Adipocyte (in vitro differentiated cells): ENCODE measurements around the gene UBN1.

Source experiments
- DNase-seq: peaks from one replicate; pipeline ENCODE4 v3.0.0-alpha.2; 2015; ENCODE audit warnings: low read depth
- H3K27me3 ChIP-seq: replicated peaks from 2 replicates; pipeline ENCODE4 v1.7.0; 2013; ENCODE audit warnings: mild to moderate bottlenecking, low read length, moderate library complexity; ENCODE audit not compliant: control insufficient read depth, insufficient read depth
- H3K36me3 ChIP-seq: 2 replicates; pipeline ENCODE4 v1.7.0; 2013; ENCODE audit warnings: low read length, mild to moderate bottlenecking, moderate library complexity; ENCODE audit not compliant: control insufficient read depth, insufficient read depth, severe bottlenecking
- H3K4me1 ChIP-seq: 2 replicates; pipeline ENCODE4 v1.7.0; 2013; ENCODE audit warnings: mild to moderate bottlenecking, low read length, moderate library complexity; ENCODE audit not compliant: control insufficient read depth, insufficient read depth
- H3K4me3 ChIP-seq: 2 replicates; pipeline ENCODE4 v1.7.0; 2013; ENCODE audit warnings: mild to moderate bottlenecking, low read length, moderate library complexity
- H3K9ac ChIP-seq: 2 replicates; pipeline ENCODE4 v1.7.0; 2013; ENCODE audit warnings: mild to moderate bottlenecking, low read length, moderate library complexity
- H3K9me3 ChIP-seq: 2 replicates; pipeline ENCODE4 v1.7.0; 2013; ENCODE audit warnings: mild to moderate bottlenecking, low read length, moderate library complexity; ENCODE audit not compliant: control insufficient read depth

The UBN1 gene

GRCh38 chr16:4846901-4847773 is at the start of gene UBN1, which contains the start of gene GLYR1:
TSS of gene UBN1 (plus strand) at chr16:4847481. CDS start at chr16:4852918, 5,437 bp downstream.
TSS of gene GLYR1 (minus strand) at chr16:4847288. CDS start at chr16:4847265, 23 bp downstream.
- peak; percentile 100 for DNase-seq
- Histone ChIP-seq H3K4me1 (peaks cover 45% of the 10 kb centered on the region), H3K36me3 (peaks cover 28% of the 10 kb centered on the region), H3K27me3 (no peaks in the 10 kb centered on the region), H3K9me3 (no peaks in the 10 kb centered on the region), H3K4me3 (peak within 1 kb of the TSS; percentile 88), H3K9ac (peak within 1 kb of the TSS; percentile 96)

- Histone ChIP-seq H3K4me1 (peaks cover 6% of the 10 kb centered on the region), H3K4me3 (no peak overlapping the region), H3K36me3 (no peaks in the 10 kb centered on the region), H3K27me3 (no peaks in the 10 kb centered on the region), H3K9me3 (no peaks in the 10 kb centered on the region), H3K9ac (no peak overlapping the region)
- DNase-seq = no peak
Observed at GRCh38 chr16:4797805-4798252, 49.5 kb upstream of the UBN1 start.

- DNase-seq = no peak
- peaks cover 10% of the 10 kb centered on the region for H3K4me1 ChIP-seq
Observed at GRCh38 chr16:4798456-4798855, 48.8 kb upstream of the UBN1 start.

GRCh38 chr16:4799171-4799855 is 48.0 kb upstream of the UBN1 start:
- no peak for DNase-seq
- Histone ChIP-seq H3K27me3 (no peaks in the 10 kb centered on the region), H3K4me1 (peaks cover 16% of the 10 kb centered on the region), H3K4me3 (no peak overlapping the region), H3K9me3 (no peaks in the 10 kb centered on the region), H3K36me3 (peaks cover 2% of the 10 kb centered on the region), H3K9ac (no peak overlapping the region)

More at GRCh38 chr16:4798456-4798855, 48.8 kb upstream of the UBN1 start:
- Histone ChIP-seq H3K9ac (no peak overlapping the region), H3K36me3 (no peaks in the 10 kb centered on the region), H3K9me3 (no peaks in the 10 kb centered on the region), H3K4me3 (no peak overlapping the region), H3K27me3 (no peaks in the 10 kb centered on the region)

- Histone ChIP-seq H3K9me3 (no peaks in the 10 kb centered on the region), H3K9ac (no peak overlapping the region), H3K4me3 (no peak overlapping the region), H3K36me3 (peaks cover 13% of the 10 kb centered on the region), H3K4me1 (peaks cover 16% of the 10 kb centered on the region), H3K27me3 (no peaks in the 10 kb centered on the region)
- no peak for DNase-seq
Observed at GRCh38 chr16:4800290-4801041, 46.8 kb upstream of the UBN1 start.

- peak overlapping the region; percentile 86 for H3K9ac ChIP-seq
- DNase-seq = no peak
Observed at GRCh38 chr16:4801051-4801961, 46.0 kb upstream of the UBN1 start.

GRCh38 chr16:4801962-4802658 is 45.2 kb upstream of the UBN1 start, which contains the start of gene ROGDI:
TSS of gene ROGDI (minus strand) at chr16:4802633. CDS start at chr16:4802571, 62 bp downstream.
- H3K9ac ChIP-seq = peak within 1 kb of the TSS; percentile 86
- H3K9me3 ChIP-seq = no peaks in the 10 kb centered on the region
- H3K36me3 ChIP-seq = peaks cover 24% of the 10 kb centered on the region
- H3K4me3 ChIP-seq = peak within 1 kb of the TSS; percentile 84
- DNase-seq = peak; percentile 69
- H3K4me1 ChIP-seq = peaks cover 16% of the 10 kb centered on the region
- H3K27me3 ChIP-seq = no peaks in the 10 kb centered on the region

More at GRCh38 chr16:4801051-4801961, 46.0 kb upstream of the UBN1 start:
- Histone ChIP-seq H3K4me1 (peaks cover 16% of the 10 kb centered on the region), H3K27me3 (no peaks in the 10 kb centered on the region), H3K36me3 (peaks cover 21% of the 10 kb centered on the region), H3K4me3 (peak overlapping the region; percentile 84), H3K9me3 (no peaks in the 10 kb centered on the region)

- H3K4me1 ChIP-seq = peaks cover 16% of the 10 kb centered on the region
- H3K27me3 ChIP-seq = no peaks in the 10 kb centered on the region
- peak; percentile 98 for DNase-seq
- H3K9ac ChIP-seq = peak overlapping the region; percentile 86
- H3K36me3 ChIP-seq = peaks cover 31% of the 10 kb centered on the region
- H3K9me3 ChIP-seq = no peaks in the 10 kb centered on the region
- peak overlapping the region; percentile 84 for H3K4me3 ChIP-seq
Observed at GRCh38 chr16:4802659-4803287, 44.5 kb upstream of the UBN1 start.

GRCh38 chr16:4803401-4803844 is 43.9 kb upstream of the UBN1 start:
- no peaks in the 10 kb centered on the region for H3K27me3 ChIP-seq
- H3K9ac ChIP-seq = peak overlapping the region; percentile 86
- peak; percentile 3 for DNase-seq
- no peaks in the 10 kb centered on the region for H3K9me3 ChIP-seq
- H3K36me3 ChIP-seq = peaks cover 37% of the 10 kb centered on the region
- peak overlapping the region; percentile 84 for H3K4me3 ChIP-seq
- H3K4me1 ChIP-seq = peaks cover 16% of the 10 kb centered on the region
